ENCODE measurements around the gene FBXW12. TPM values are rescaled to one million over a fixed set of nuclear protein-coding genes. Genes with fewer than 3 reads are reported as not detected.

The FBXW12 gene
- total RNA-seq, 4 donors from 2014 or later: 1.1 TPM; not detected in 3

DNA sequence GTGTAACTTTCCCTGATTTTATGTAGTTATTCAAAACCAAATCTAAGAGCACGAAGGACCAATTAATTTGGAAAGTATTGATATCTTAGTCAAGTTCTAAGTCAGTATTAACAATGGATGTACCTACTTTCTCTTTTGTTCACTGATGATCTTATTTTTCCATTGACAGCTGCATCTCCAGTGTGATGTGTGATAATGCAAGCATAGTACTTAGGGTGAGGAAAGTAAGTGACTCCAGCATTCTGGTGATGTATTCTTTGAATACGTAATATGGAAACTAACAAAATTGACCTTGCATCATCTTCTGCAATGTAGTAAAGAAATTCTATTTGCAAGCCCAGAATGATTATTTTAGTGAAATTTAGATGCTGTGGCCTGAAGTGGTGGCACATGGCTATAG lies 22.4 kb downstream of the FBXW12 start:
- no peak for TF ChIP-seq CTCF (IDR thresholded peaks at IDR 0.05; ENCODE audit: low read depth)

GRCh38 chr3:48395714-48396113 lies 23.7 kb downstream of the FBXW12 start:
- TF ChIP-seq CTCF (IDR thresholded peaks at IDR 0.05; ENCODE audit: low read depth): no peak

DNA sequence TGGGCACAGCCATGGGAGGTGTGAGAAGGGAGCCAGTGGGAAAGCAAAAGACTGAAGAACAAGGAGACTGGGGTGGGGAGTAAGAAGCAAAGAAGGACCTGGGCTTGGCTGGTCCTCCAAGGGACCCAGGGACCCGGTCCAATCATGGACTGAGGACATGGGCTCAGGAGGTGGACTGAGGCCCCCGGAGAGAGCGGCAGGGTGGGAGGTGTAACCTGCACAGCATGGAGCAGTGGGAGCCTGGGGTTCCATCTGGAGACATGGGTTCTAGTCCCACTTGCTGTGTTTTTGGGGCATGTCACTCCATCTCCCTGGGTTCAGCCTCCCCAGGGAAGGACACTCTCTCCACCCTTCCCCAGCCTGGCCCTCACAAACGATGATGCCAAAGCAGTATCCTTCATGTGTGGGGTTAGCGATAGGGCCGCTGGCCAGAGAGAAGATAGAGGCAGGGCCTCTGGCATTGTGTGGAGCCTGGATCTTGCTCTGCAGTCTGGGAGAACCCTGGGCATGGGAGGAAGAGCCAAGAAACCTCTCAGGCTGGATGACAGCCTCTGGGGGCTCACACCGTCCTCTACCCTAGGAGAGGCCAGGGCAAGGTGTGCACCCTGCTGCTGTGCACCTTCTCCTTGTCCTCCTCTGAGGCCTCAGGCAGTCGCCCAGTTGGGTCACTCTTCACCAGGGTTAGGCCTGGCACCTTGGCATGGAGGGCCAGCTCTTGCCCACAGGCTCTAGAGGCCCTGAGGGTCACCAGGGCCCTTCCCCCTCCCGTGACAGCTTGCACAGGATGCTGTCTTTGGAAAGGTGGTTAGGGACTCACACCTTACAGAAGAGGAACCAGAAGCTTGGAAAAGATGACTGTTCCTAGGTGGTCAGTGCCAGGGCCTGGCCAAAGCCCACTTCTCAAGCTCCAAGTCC lies 26.0 kb downstream of the FBXW12 start:
- no peak for TF ChIP-seq CTCF (IDR thresholded peaks at IDR 0.05; ENCODE audit: low read depth)

DNA sequence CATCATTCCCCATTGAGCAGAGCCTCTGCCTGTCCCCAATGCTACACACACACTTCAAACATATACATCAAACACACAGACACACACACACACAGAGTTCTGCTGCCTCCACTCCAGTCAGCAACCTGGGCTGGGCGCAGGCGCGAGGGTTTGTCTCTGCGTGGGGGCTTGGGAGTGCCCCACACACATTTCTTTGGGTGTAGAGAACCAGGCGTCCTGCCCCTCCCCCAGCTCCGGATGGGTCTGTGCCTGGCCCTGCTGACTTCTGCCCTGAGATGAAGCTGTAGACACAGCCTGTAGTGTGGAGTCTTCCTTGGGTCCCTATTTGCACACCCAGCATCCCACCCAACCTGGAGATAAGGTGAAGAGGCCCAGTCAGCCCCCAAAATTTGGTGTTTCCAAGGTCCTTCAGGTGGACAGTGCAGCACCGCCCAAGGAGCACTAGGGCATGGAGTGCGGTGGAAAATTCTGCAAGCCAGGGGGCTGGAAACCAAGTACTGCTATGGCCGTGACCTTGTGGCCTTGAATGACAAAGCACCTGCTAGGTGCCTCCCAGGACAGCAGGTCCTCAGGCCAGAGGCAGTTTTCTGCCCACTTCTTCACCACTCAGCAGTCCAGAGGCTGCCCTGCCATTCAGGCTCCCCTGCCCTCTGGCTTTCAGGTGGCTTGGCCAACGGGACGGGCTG lies 26.8 kb downstream of the FBXW12 start:
- TF ChIP-seq CTCF (IDR thresholded peaks at IDR 0.05; ENCODE audit: low read depth): no peak

GRCh38 chr3:48399387-48400172 lies 27.6 kb downstream of the FBXW12 start:
- TF ChIP-seq CTCF (IDR thresholded peaks at IDR 0.05; ENCODE audit: low read depth): no peak

GRCh38 chr3:48400824-48401433 lies 28.9 kb downstream of the FBXW12 start:
- TF ChIP-seq CTCF (IDR thresholded peaks at IDR 0.05; ENCODE audit: low read depth): no peak

Measured in subcutaneous adipose tissue (tissue), 4 donors.